Uterus (tissue), 2 donors: ENCODE results near the gene HAO2.

Experiments
- POLR2A ChIP-seq, 2 donors: fragments of 450-650 bp; IDR thresholded peaks; one replicate each; pipeline ENCODE4 v1.6.1; 2016; ENCODE audit warnings: antibody characterized with exemption in 2 of 2, mild to moderate bottlenecking in 1 of 2, moderate library complexity in 1 of 2
- TF ChIP-seq, protein P1 (sequence below), 4 experiments: fragments of 200-600 bp in 2 of 4; fragments of 450-650 bp in 2 of 4; sonication (generic) in 2 of 4; IDR thresholded peaks; one replicate each; pipeline ENCODE4 v1.5.1; 2016 to 2019; ENCODE audit warnings: antibody characterized with exemption in 4 of 4, mild to moderate bottlenecking in 2 of 4, moderate library complexity in 1 of 4

DNA sequence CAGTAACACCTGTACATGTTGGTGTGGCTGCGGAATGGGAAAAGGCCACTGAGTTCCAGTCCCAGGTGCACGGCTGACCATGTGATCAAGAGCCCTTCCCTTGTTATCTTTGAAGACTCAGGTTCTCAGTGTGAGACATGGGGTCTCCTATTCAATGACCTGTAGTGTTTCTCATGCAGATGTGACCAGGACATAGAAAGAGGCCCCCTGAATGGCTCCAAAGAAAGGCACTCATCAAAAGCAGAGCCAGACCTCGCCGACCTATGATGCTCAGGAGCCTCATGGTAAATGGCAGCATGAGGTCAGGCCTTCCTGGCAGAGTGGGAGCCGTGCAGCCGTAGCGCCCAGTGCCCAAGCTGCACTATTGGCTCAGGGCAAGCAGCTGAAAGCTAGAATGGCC is 42.3 kb upstream of the HAO2 start:
- TF ChIP-seq, protein P1, sequence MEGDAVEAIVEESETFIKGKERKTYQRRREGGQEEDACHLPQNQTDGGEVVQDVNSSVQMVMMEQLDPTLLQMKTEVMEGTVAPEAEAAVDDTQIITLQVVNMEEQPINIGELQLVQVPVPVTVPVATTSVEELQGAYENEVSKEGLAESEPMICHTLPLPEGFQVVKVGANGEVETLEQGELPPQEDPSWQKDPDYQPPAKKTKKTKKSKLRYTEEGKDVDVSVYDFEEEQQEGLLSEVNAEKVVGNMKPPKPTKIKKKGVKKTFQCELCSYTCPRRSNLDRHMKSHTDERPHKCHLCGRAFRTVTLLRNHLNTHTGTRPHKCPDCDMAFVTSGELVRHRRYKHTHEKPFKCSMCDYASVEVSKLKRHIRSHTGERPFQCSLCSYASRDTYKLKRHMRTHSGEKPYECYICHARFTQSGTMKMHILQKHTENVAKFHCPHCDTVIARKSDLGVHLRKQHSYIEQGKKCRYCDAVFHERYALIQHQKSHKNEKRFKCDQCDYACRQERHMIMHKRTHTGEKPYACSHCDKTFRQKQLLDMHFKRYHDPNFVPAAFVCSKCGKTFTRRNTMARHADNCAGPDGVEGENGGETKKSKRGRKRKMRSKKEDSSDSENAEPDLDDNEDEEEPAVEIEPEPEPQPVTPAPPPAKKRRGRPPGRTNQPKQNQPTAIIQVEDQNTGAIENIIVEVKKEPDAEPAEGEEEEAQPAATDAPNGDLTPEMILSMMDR (IDR thresholded peaks at IDR 0.05): no peak
- no peak for TF ChIP-seq POLR2A (IDR thresholded peaks at IDR 0.05)
